ENCODE results near the gene C2orf15.

- TF ChIP-seq POLR2AphosphoS5 (IDR thresholded peaks at IDR 0.05; ENCODE audit: low read depth, low read length) (no peak), CTCF (IDR thresholded peaks at IDR 0.05) (no peak)
Measured at GRCh38 chr2:99181624-99182000, 40.1 kb downstream of the C2orf15 start.

Data from Panc1 (cell line).